Esophagus muscularis mucosa (tissue), 4 donors: ENCODE results near the gene EBF3. TPM values are rescaled to one million over a fixed set of nuclear protein-coding genes. Genes with fewer than 3 reads are reported as not detected.

Experiments used
- DNase-seq: peaks from one replicate; pipeline ENCODE4 v3.0.0-alpha.2; 2017; ENCODE audit errors: extremely low spot score
- H3K27ac ChIP-seq, 4 donors: fragments of 200-600 bp; sonication (generic); replicated peaks in 1 of 4; 1 replicate in 3 of 4; 2 replicates in 1 of 4; pipeline ENCODE4 v1.5.1; 2016 to 2019; ENCODE audit warnings: mild to moderate bottlenecking in 1 of 4
- H3K27me3 ChIP-seq, 4 donors: fragments of 200-600 bp; sonication (generic); one replicate each; pipeline versions ENCODE4 v1.5.1 to v1.6.0; 2016 to 2019
- H3K36me3 ChIP-seq, 4 donors: fragments of 200-600 bp; sonication (generic); one replicate each; pipeline ENCODE4 v1.5.1; 2016 to 2019
- H3K4me1 ChIP-seq, 4 donors: fragments of 200-600 bp; sonication (generic); one replicate each; pipeline ENCODE4 v1.5.1; 2016 to 2019
- H3K4me3 ChIP-seq, 4 donors: fragments of 200-600 bp; sonication (generic); 1 replicate in 2 of 4; 2 replicates in 2 of 4; pipeline ENCODE4 v1.5.1; 2016 to 2019; ENCODE audit warnings: mild to moderate bottlenecking in 4 of 4, moderate library complexity in 1 of 4
- H3K9me3 ChIP-seq, 4 donors: fragments of 200-600 bp; sonication (generic); 1 replicate in 3 of 4; 2 replicates in 1 of 4; pipeline ENCODE4 v1.5.1; 2016 to 2019
- CTCF ChIP-seq, 3 experiments: fragments of 200-600 bp in 2 of 3; fragments of 450-650 bp in 1 of 3; sonication (generic) in 2 of 3; IDR thresholded peaks; one replicate each; pipeline ENCODE4 v1.5.1; 2017 to 2019; ENCODE audit warnings: antibody characterized with exemption in 3 of 3, mild to moderate bottlenecking in 2 of 3, moderate library complexity in 1 of 3
- EP300 ChIP-seq: sonication (generic); formaldehyde crosslinking; IDR thresholded peaks from one replicate; pipeline ENCODE4 v1.6.1; 2017; ENCODE audit warnings: antibody characterized with exemption
- POLR2A ChIP-seq: fragments of 450-650 bp; IDR thresholded peaks from one replicate; pipeline ENCODE4 v1.6.1; 2017; ENCODE audit warnings: antibody characterized with exemption, moderate library complexity, mild to moderate bottlenecking, low read depth
- POLR2AphosphoS5 ChIP-seq, 2 donors: sonication (generic); formaldehyde crosslinking; IDR thresholded peaks; one replicate each; pipeline ENCODE4 v1.6.1; 2017; ENCODE audit warnings: antibody characterized with exemption in 2 of 2
- WGBS: methylation state at CpG from one replicate; pipeline ENCODE4 v1.1.5; 2018; 5-methylcytosine and 5-hydroxymethylcytosine counted together
- intact Hi-C: fragments of 100-400 bp; cut with DNase I; formaldehyde crosslinking; loops from one replicate; pipeline ENCODE4 v1.15.1; 2023
- total RNA-seq, 4 donors: library from RNA; depleted of rRNA; stranded (reverse); fragments of >200 nt; gene quantifications; one replicate each; pipeline versions ENCODE4 v1.1.0 to v1.2.1, GENCODE V29; 2016

The EBF3 gene
- total RNA-seq, 4 donors from 2014 or later = 2.9 to 7.3 (median 5.2) TPM

DNA sequence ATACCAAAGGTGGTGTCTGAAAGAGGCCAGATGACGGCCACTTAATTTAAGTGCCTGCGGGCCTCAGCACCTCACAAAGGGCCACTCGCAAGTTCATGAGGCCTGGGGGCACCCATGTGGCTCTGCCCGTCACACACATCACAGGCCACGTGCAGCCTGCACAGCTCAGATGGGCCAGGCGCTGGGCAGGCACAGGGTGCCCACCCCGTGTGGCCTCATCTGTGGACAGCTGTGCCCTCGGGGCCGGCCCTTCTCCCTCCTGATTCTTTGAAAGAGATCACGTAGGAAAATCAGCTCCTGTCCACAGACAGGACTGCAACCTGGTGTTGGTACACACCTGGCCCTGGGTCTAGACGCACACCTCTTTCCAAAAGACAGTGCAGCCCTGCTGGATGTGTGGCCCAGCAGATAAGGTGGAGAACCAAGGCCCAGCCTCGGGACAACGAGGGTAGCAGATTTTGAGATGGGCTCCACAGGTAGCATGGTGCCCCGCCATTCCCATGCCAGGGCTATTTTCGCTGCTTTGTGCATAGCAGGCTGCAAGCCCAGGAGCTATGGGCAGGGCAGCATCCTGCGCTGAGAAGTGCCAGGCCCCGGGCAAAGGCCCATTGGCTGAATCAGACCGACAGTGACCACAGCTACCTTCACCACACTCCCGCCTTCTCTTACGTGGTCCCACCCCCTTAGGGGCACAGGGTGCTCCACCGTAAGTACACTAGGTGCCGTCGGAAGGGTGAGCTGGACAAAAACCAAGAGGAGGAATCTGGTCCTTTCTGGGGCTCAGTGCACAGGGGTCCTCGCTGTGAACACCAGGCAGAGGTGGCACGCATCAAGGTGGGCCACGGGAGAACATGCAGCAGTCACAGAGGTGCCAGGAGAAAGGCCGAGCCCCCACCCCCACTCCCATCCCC, 124.5 kb downstream of the EBF3 start:
- Histone ChIP-seq H3K36me3 (peaks cover 0 to 67% (median 27%) of the 10 kb centered on the region in 4 donors), H3K4me1 (no peaks in the 10 kb centered on the region)

DNA sequence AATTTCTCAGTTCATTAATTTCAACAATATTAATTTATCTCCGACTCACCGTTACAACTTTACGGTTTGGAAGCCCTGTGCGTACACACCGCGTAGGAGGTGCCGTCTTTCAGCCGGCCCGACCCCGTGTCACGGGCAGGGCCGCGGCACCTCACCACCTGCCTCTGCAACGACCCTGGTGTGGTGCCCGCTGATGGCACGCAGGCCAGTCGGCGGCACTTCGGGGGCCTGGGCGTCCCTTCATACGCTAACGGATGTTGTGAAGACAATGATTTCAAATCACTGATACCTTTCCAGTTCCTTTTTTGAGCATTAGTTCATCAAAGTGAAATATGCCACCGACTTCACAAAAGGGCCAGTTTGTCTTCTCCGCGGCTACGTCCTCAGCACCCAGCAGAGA, 125.3 kb downstream of the EBF3 start:
- H3K36me3 ChIP-seq = peaks cover 0 to 60% (median 27%) of the 10 kb centered on the region in 4 donors

More for the DNA sequence above, 124.5 kb downstream of the EBF3 start:
- no peak for DNase-seq
- Histone ChIP-seq H3K27me3 (no peaks in the 10 kb centered on the region), H3K27ac (no peak overlapping the region), H3K9me3 (no peaks in the 10 kb centered on the region), H3K4me3 (no peak overlapping the region)
- TF ChIP-seq POLR2A (no peak), POLR2AphosphoS5 (IDR thresholded peaks at IDR 0.05) (no peak), EP300 (no peak), CTCF (IDR thresholded peaks at IDR 0.05) (no peak)
- intact Hi-C loops = no loop called here
- WGBS = 94% methylated on average over 20 of the region's 27 CpGs

GRCh38 chr10:129837909-129838582, 126.0 kb downstream of the EBF3 start:
- H3K4me3 ChIP-seq = no peak overlapping the region
- intact Hi-C loops = no loop called here
- no peaks in the 10 kb centered on the region for H3K9me3 ChIP-seq
- no peaks in the 10 kb centered on the region for H3K4me1 ChIP-seq
- no peaks in the 10 kb centered on the region for H3K27me3 ChIP-seq
- peaks cover 0 to 54% (median 27%) of the 10 kb centered on the region in 4 donors for H3K36me3 ChIP-seq
- no peak for DNase-seq
- no peak overlapping the region for H3K27ac ChIP-seq
- WGBS = 92% methylated on average over 24 of the region's 26 CpGs
- no peak for TF ChIP-seq POLR2A
- no peak for TF ChIP-seq CTCF (IDR thresholded peaks at IDR 0.05)
- TF ChIP-seq EP300 = no peak
- TF ChIP-seq POLR2AphosphoS5 (IDR thresholded peaks at IDR 0.05) = no peak

More for the DNA sequence above, 125.3 kb downstream of the EBF3 start:
- Histone ChIP-seq H3K27me3 (no peaks in the 10 kb centered on the region), H3K4me1 (no peaks in the 10 kb centered on the region), H3K9me3 (no peaks in the 10 kb centered on the region), H3K4me3 (no peak overlapping the region), H3K27ac (no peak overlapping the region)
- TF ChIP-seq POLR2A (no peak), POLR2AphosphoS5 (IDR thresholded peaks at IDR 0.05) (no peak), CTCF (IDR thresholded peaks at IDR 0.05) (no peak), EP300 (no peak)
- intact Hi-C loops = no loop called here
- DNase-seq = no peak
- 97% methylated on average over 26 of the region's 26 CpGs for WGBS

DNA sequence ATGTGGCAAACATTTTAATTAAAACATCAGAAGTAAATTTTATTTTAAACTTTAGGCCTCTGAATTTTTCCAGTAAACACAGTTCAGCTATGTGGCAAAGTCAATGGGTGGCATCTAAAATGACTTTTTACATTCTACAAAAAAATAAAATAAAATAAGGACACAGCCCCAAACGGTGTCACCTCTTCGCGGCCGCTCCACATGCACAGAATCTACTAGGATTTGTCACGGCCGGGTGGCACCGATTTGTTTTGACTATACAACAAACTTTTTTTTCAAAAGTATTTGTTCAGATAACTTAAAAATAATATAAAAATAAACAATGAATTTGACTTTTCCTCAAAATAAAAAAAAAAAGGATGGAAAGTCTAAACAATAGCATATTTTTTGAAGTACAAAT, 127.8 kb downstream of the EBF3 start:
- WGBS = 91% methylated on average over 7 of the region's 7 CpGs
- Histone ChIP-seq H3K4me1 (no peaks in the 10 kb centered on the region), H3K36me3 (peaks cover 0 to 36% (median 21%) of the 10 kb centered on the region in 4 donors), H3K27ac (no peak overlapping the region), H3K9me3 (no peaks in the 10 kb centered on the region), H3K27me3 (no peaks in the 10 kb centered on the region), H3K4me3 (no peak overlapping the region)
- intact Hi-C loops = no loop called here
- no peak for DNase-seq
- TF ChIP-seq POLR2AphosphoS5 (IDR thresholded peaks at IDR 0.05) = no peak
- no peak for TF ChIP-seq POLR2A
- no peak for TF ChIP-seq CTCF (IDR thresholded peaks at IDR 0.05)
- no peak for TF ChIP-seq EP300
